HG02798 (cell line): ENCODE results near the gene TMEM91.
"Not testable (repeated sequence)": the region's sequence is repeated elsewhere in the genome, so short reads cannot be mapped to it uniquely, and the experiment has no call there.

Experiments used
- ATAC-seq: cut with Tn5 transposase; IDR thresholded peaks from one replicate; pipeline ENCODE4 v1.9.1; 2021; ENCODE audit warnings: mild to moderate bottlenecking; ENCODE audit not compliant: unreplicated experiment, poor library complexity

TMEM91 gene

GRCh38 chr19:41373993-41374392 is 2.3 kb upstream of the TMEM91 start:
- no peak for ATAC-seq

GRCh38 chr19:41376998-41377365 is 649 bp downstream of the TMEM91 start:
- ATAC-seq = no peak

GRCh38 chr19:41377977-41378709 is 1.8 kb downstream of the TMEM91 start:
- ATAC-seq = peak; percentile 50

GRCh38 chr19:41381536-41381935 is 5.2 kb downstream of the TMEM91 start:
- not testable (repeated sequence) for ATAC-seq

- no peak for ATAC-seq
Observed at GRCh38 chr19:41384351-41384750, 8.0 kb downstream of the TMEM91 start.

GRCh38 chr19:41386442-41386841 is 10.1 kb downstream of the TMEM91 start:
- no peak for ATAC-seq

- ATAC-seq = no peak
Observed at GRCh38 chr19:41391618-41392017, 15.3 kb downstream of the TMEM91 start.

GRCh38 chr19:41392775-41393174 is 16.4 kb downstream of the TMEM91 start:
- ATAC-seq = no peak

- ATAC-seq = no peak
Observed at GRCh38 chr19:41395355-41395754, 19.0 kb downstream of the TMEM91 start.

- ATAC-seq = peak; percentile 94
Observed at GRCh38 chr19:41397086-41398049, 21.0 kb downstream of the TMEM91 start, which contains the start of the genes BCKDHA and EXOSC5. TSS of gene BCKDHA (plus strand) at chr19:41397818. CDS start at chr19:41397828, 10 bp downstream. TSS of gene EXOSC5 (minus strand) at chr19:41397359. CDS start at chr19:41397328, 31 bp downstream.

- no peak for ATAC-seq
Observed at GRCh38 chr19:41398050-41398418, 21.7 kb downstream of the TMEM91 start.

- ATAC-seq = no peak
Observed at GRCh38 chr19:41398598-41398997, 22.3 kb downstream of the TMEM91 start.

- no peak for ATAC-seq
Observed at GRCh38 chr19:41399091-41399490, 22.8 kb downstream of the TMEM91 start.

- no peak for ATAC-seq
Observed at GRCh38 chr19:41399525-41399924, 23.2 kb downstream of the TMEM91 start.

GRCh38 chr19:41401483-41401882 is 25.1 kb downstream of the TMEM91 start:
- ATAC-seq = no peak

GRCh38 chr19:41402010-41402409 is 25.7 kb downstream of the TMEM91 start:
- ATAC-seq = no peak

GRCh38 chr19:41403181-41403970 is 27.0 kb downstream of the TMEM91 start:
- ATAC-seq = no peak

- no peak for ATAC-seq
Observed at GRCh38 chr19:41405776-41406175, 29.4 kb downstream of the TMEM91 start.

GRCh38 chr19:41407271-41407670 is 30.9 kb downstream of the TMEM91 start:
- ATAC-seq = no peak

GRCh38 chr19:41408256-41408655 is 31.9 kb downstream of the TMEM91 start:
- ATAC-seq = no peak
